Astrocyte (in vitro differentiated cells and primary cell): ENCODE results near the gene SDC4. TPM values are rescaled to one million over a fixed set of nuclear protein-coding genes. Genes with fewer than 3 reads are reported as not detected.

Experiments
- DNase-seq: peaks from one replicate; pipeline ENCODE4 v3.0.0-alpha.2; 2010; ENCODE audit warnings: low read depth
- FAIRE-seq: peaks from 2 replicates; lab custom pipeline; 2011; peaks lifted over from hg19 to GRCh38; lab: Jason Lieb, UNC
- H2AFZ ChIP-seq: 2 replicates; pipeline ENCODE4 v1.6.0; 2012; ENCODE audit warnings: low read depth, low read length, inconsistent platforms
- H3K27ac ChIP-seq: 2 replicates; pipeline ENCODE4 v1.5.1; 2011; ENCODE audit warnings: low read depth, low read length, inconsistent platforms
- H3K27me3 ChIP-seq: 2 replicates; pipeline ENCODE4 v1.6.0; 2011; ENCODE audit warnings: low read length, inconsistent platforms; ENCODE audit not compliant: insufficient read depth
- H3K36me3 ChIP-seq: 2 replicates; pipeline ENCODE4 v1.5.1; 2011; ENCODE audit warnings: low read length, inconsistent platforms; ENCODE audit not compliant: insufficient read depth
- H3K4me1 ChIP-seq: 2 replicates; pipeline ENCODE4 v1.5.1; 2011; ENCODE audit warnings: low read length, inconsistent platforms; ENCODE audit not compliant: insufficient read depth
- H3K4me2 ChIP-seq: 2 replicates; pipeline ENCODE4 v1.6.0; 2012; ENCODE audit warnings: low read length, inconsistent platforms
- H3K4me3 ChIP-seq: 2 replicates; pipeline ENCODE4 v1.5.1; 2011; ENCODE audit warnings: low read depth, mild to moderate bottlenecking, low read length, inconsistent platforms; ENCODE audit not compliant: insufficient read depth
- H3K79me2 ChIP-seq: 2 replicates; pipeline ENCODE4 v1.6.0; 2012; ENCODE audit warnings: mild to moderate bottlenecking, low read length, inconsistent platforms; ENCODE audit not compliant: insufficient read depth
- H3K9ac ChIP-seq: 2 replicates; pipeline ENCODE4 v1.6.0; 2012; ENCODE audit warnings: mild to moderate bottlenecking, low read length, inconsistent platforms
- H3K9me3 ChIP-seq: 2 replicates; pipeline ENCODE4 v1.5.1; 2012; ENCODE audit warnings: low read depth, mild to moderate bottlenecking, low read length, inconsistent platforms; ENCODE audit not compliant: insufficient read depth
- H4K20me1 ChIP-seq: 2 replicates; pipeline ENCODE4 v1.6.0; 2012; ENCODE audit warnings: low read length, inconsistent platforms; ENCODE audit not compliant: insufficient read depth
- H3K27ac Mint-ChIP-seq: one replicate; pipeline ENCODE4 v1.8.0; 2021; ENCODE audit warnings: mild to moderate bottlenecking, mixed read lengths; ENCODE audit not compliant: unreplicated experiment
- H3K27me3 Mint-ChIP-seq: one replicate; pipeline ENCODE4 v1.8.0; 2021; ENCODE audit warnings: low read depth, mixed read lengths; ENCODE audit not compliant: unreplicated experiment
- H3K36me3 Mint-ChIP-seq: one replicate; pipeline ENCODE4 v1.8.0; 2021; ENCODE audit warnings: low read depth, mixed read lengths; ENCODE audit not compliant: unreplicated experiment
- H3K4me1 Mint-ChIP-seq: one replicate; pipeline ENCODE4 v1.8.0; 2021; ENCODE audit warnings: low read depth, mixed read lengths; ENCODE audit not compliant: unreplicated experiment
- H3K4me3 Mint-ChIP-seq: one replicate; pipeline ENCODE4 v1.8.0; 2021; ENCODE audit warnings: mild to moderate bottlenecking, moderate library complexity, mixed read lengths; ENCODE audit not compliant: unreplicated experiment
- H3K9me3 Mint-ChIP-seq: one replicate; pipeline ENCODE4 v1.8.0; 2021; ENCODE audit warnings: mild to moderate bottlenecking, mixed read lengths; ENCODE audit not compliant: unreplicated experiment
- EZH2 ChIP-seq: IDR thresholded peaks from 2 replicates; pipeline ENCODE4 v1.6.1; 2012; ENCODE audit warnings: mild to moderate bottlenecking, low read length, inconsistent platforms; ENCODE audit not compliant: insufficient read depth
- total RNA-seq: library from RNA; stranded (reverse); gene quantifications from 2 replicates; pipeline ENCODE4 v1.2.1, GENCODE V29; 2021
- TF ChIP-seq, protein P1 (sequence below): IDR thresholded peaks from 2 replicates; pipeline ENCODE4 v1.5.1; 2011; ENCODE audit warnings: low read depth, mild to moderate bottlenecking, inconsistent platforms, low read length, moderate library complexity; ENCODE audit not compliant: insufficient read depth

The SDC4 gene
- total RNA-seq, 1 donor from 2014 or later: 135 TPM

DNA sequence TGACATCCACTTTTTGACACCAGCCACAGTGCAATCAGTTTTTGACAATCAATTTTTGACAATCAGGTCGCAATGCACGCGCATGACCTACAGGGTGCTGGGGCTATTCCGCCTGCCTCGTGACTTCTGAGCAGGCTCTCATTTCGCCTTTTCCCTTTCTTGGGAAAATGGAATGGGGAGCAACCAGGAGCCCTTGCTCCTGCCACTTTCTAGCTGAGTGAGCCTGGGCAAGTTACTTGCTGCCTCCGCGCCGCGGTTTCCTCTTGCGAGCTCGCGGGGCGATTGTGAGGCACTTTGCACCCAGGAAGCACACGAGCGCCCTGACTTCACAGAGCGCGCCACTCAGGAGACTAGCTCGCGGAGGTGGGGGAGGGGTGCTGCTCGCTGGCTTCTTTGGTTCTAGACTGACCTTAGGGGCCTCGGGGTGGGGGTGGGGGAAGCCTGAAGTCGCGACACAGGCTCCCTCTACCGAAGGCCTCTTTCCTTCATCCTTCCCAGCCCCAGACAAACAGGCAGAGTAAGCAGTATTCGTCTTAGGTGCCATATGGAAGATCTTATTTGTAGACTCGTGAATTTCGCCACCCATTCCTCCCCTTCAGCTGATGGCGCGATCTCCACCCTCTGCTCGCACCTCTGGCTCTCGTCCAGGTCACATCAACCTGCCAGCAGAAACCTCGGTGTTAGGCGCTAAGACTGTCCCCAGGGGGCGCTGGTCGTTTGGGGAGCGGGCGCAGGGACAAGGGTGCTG, 25.3 kb upstream of the SDC4 start:
- TF ChIP-seq EZH2: no peak
- TF ChIP-seq, protein P1, sequence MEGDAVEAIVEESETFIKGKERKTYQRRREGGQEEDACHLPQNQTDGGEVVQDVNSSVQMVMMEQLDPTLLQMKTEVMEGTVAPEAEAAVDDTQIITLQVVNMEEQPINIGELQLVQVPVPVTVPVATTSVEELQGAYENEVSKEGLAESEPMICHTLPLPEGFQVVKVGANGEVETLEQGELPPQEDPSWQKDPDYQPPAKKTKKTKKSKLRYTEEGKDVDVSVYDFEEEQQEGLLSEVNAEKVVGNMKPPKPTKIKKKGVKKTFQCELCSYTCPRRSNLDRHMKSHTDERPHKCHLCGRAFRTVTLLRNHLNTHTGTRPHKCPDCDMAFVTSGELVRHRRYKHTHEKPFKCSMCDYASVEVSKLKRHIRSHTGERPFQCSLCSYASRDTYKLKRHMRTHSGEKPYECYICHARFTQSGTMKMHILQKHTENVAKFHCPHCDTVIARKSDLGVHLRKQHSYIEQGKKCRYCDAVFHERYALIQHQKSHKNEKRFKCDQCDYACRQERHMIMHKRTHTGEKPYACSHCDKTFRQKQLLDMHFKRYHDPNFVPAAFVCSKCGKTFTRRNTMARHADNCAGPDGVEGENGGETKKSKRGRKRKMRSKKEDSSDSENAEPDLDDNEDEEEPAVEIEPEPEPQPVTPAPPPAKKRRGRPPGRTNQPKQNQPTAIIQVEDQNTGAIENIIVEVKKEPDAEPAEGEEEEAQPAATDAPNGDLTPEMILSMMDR: peak; percentile 65
- H3K36me3 ChIP-seq: peaks cover 1% of the 10 kb centered on the region
- FAIRE-seq: no peak
- peak overlapping the region; percentile 67 for H2AFZ ChIP-seq
- peaks cover 10% of the 10 kb centered on the region for H3K4me1 ChIP-seq
- peak overlapping the region; percentile 43 for H3K4me3 ChIP-seq
- peak overlapping the region; percentile 84 for H3K4me2 ChIP-seq
- Mint-ChIP-seq H3K4me1 (no peaks in the 10 kb centered on the region), H3K4me3 (peak overlapping the region; percentile 77), H3K27me3 (no peaks in the 10 kb centered on the region), H3K27ac (no peak overlapping the region), H3K36me3 (peaks cover 13% of the 10 kb centered on the region), H3K9me3 (no peaks in the 10 kb centered on the region)
- H3K79me2 ChIP-seq: no peaks in the 10 kb centered on the region
- no peaks in the 10 kb centered on the region for H3K27me3 ChIP-seq
- peak overlapping the region; percentile 46 for H3K9ac ChIP-seq
- peak; percentile 29 for DNase-seq
- H3K9me3 ChIP-seq: no peaks in the 10 kb centered on the region
- H4K20me1 ChIP-seq: peaks cover 12% of the 10 kb centered on the region
- no peak overlapping the region for H3K27ac ChIP-seq

DNA sequence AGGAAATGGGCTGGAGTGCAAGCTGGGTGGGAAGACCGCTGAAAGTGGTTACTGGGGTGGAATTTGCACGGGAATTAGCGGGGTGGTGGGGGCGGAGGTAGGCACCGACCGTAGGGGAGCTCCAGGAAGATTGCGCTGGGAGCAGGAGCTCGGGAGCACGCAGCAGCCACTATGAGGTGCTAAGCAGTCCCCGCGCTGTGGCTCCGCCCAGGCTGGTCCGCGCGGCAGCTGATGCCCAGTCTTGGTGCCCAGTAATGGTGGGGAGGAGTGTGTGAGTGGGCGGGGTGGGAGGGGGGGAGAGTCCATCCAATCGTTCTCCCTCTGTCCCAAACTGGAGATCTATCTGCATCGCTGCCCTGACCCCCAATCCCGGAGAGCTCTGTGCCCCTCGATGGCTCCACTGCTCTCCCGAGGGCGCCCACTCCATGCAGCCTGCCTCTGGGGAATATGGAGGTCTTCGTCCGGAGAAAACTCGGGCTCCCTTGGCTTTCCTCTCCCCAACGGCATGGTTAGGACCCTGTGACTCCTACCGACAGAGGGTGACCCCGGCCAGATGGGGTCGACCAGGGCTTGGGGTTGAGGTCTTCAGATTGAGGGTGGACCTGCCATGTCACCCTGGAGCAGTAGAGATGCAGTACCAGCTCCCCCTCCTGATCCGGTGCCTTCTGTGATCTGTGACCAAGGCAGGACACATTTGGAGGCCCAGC, 24.6 kb upstream of the SDC4 start:
- H3K27me3 Mint-ChIP-seq: no peaks in the 10 kb centered on the region
- peaks cover 10% of the 10 kb centered on the region for H3K4me1 ChIP-seq
- H3K27me3 ChIP-seq: no peaks in the 10 kb centered on the region
- DNase-seq: no peak
- H3K4me1 Mint-ChIP-seq: peaks cover 1% of the 10 kb centered on the region
- H4K20me1 ChIP-seq: peaks cover 12% of the 10 kb centered on the region
- H3K4me3 ChIP-seq: peak overlapping the region; percentile 43
- no peak overlapping the region for H3K9ac ChIP-seq
- no peak for TF ChIP-seq EZH2
- TF ChIP-seq, protein P1: no peak
- FAIRE-seq: no peak
- peak overlapping the region; percentile 67 for H2AFZ ChIP-seq
- peaks cover 4% of the 10 kb centered on the region for H3K36me3 ChIP-seq
- H3K9me3 ChIP-seq: no peaks in the 10 kb centered on the region
- peaks cover 13% of the 10 kb centered on the region for H3K36me3 Mint-ChIP-seq
- H3K4me3 Mint-ChIP-seq: no peak overlapping the region
- H3K4me2 ChIP-seq: peak overlapping the region; percentile 84
- H3K79me2 ChIP-seq: no peaks in the 10 kb centered on the region
- no peaks in the 10 kb centered on the region for H3K9me3 Mint-ChIP-seq
- H3K27ac Mint-ChIP-seq: no peak overlapping the region
- no peak overlapping the region for H3K27ac ChIP-seq
